GM10266 (cell line): Measurements from ENCODE around the gene PRICKLE2.

ENCODE experiments used
- DNase-seq: peaks from one replicate; pipeline ENCODE4 v3.0.0; 2012; ENCODE audit errors: extremely low spot score
- TF ChIP-seq, protein P1 (sequence below): IDR thresholded peaks from 2 replicates; pipeline ENCODE4 v1.5.1; 2012; ENCODE audit warnings: mild to moderate bottlenecking, low read depth; ENCODE audit not compliant: control insufficient read depth, insufficient read depth; ENCODE audit errors: missing control alignments

Gene PRICKLE2

DNA sequence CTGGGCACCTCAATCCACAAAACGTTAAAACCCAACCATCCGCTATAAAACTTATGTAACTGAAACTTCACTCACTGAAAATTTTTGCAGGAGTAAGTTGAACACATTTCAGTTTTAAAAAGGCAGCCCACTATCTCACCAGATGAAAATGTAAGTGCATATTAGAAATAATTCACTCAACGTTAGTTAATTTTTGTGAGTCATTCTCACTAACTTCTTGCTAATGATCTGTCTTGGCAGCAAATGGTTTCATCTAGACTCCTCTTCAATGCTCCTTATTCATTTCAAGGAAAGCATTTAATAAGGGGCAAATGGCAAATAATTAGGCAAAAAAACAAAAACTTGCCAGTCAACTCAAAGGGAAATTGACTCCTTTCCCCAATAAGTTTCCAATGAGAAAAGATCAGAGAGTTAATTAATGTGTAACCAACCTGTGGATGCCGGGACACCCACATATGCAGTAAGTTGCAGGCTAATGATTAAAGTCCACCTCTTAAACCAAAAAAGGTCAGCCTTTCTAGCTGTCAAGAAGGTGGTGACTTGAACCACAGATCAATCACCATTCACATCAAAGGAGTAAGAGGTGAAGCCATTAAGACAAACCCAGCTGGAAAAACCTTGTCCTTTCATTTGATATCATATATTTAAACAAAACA lies 22.9 kb upstream of the PRICKLE2 start:
- TF ChIP-seq, protein P1, sequence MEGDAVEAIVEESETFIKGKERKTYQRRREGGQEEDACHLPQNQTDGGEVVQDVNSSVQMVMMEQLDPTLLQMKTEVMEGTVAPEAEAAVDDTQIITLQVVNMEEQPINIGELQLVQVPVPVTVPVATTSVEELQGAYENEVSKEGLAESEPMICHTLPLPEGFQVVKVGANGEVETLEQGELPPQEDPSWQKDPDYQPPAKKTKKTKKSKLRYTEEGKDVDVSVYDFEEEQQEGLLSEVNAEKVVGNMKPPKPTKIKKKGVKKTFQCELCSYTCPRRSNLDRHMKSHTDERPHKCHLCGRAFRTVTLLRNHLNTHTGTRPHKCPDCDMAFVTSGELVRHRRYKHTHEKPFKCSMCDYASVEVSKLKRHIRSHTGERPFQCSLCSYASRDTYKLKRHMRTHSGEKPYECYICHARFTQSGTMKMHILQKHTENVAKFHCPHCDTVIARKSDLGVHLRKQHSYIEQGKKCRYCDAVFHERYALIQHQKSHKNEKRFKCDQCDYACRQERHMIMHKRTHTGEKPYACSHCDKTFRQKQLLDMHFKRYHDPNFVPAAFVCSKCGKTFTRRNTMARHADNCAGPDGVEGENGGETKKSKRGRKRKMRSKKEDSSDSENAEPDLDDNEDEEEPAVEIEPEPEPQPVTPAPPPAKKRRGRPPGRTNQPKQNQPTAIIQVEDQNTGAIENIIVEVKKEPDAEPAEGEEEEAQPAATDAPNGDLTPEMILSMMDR, result no peak

DNA sequence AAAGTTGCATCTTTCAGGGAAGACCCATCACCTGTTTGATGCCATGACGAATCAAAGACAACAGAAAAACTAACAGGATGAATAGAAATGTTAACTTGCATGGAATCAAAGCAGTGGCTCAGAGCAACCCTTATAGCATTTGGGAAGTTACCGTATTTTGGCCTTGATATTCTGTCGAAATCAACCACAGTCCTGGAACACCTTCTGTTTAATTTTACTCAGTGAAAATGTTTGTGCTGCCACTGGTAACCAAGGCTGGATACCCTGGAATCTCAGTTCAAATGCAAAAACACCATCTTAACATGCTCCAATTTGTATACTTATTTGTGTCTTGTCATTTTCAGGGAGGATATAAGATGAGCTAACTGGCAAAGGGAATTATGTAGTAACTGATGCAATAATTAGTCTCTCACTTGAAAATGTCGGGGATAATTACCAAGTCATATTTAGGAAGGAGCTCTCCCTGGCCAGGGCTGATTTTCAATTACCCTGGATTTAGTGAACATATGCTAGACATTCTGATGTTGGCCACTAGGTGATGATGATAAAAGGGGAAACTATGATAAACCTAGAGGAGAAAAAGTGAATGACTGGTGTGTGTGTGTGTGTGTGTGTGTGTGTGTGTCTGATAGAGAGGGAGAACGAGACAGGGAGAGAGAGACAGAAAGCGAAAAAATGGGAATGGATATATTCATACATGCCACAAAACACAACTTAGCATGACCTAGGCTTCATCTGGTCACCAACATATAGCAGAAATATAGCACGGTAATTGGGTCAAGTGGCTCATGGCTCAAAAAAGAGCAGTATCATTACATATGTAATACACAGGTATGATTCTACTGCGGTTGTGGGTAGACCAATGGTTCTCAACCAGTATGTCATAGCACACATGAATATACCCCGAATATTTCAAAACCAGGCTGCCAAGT lies 19.0 kb upstream of the PRICKLE2 start:
- DNase-seq, result no peak
- TF ChIP-seq, protein P1, result no peak

More for the DNA sequence above, 22.9 kb upstream of the PRICKLE2 start:
- no peak for DNase-seq

DNA sequence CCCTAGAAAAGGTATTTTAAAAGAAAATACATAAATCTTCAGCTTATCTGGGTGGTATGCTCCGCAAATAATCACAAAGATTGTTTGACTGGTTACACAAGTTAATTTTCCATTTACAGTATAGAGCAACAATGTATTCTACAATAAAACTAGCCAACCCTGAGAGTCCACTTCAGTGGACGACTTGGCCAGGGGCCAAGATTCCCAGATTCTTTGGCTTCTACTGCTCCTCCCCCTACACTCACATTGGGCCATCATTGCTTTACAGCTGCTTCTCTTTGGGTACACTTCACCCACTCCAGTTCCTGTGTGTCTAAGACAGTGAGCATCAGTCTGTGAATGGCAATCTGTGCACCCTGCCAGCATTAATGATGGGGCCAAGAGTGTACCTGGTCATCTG lies 17.2 kb upstream of the PRICKLE2 start:
- DNase-seq, result no peak
- TF ChIP-seq, protein P1, result no peak

DNA sequence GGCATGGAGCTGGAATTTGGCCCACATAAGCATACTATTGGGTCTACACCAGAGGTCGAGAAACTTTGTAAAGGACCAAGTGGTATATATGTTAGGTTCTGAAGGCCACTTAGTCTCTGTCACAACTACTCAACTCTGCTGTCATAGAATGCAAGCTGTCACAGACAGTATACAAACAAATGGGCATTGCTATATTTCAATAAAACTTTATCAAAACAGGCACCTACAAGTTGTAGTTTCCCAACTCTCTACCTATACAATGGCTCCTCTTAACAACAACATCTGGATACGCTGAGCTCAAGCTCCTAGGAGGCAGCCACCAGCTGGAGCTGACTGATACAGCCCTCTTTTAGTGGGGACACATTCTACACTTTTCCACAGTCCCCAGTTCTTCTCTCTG lies 15.7 kb upstream of the PRICKLE2 start:
- no peak for DNase-seq
- TF ChIP-seq, protein P1, result no peak

DNA sequence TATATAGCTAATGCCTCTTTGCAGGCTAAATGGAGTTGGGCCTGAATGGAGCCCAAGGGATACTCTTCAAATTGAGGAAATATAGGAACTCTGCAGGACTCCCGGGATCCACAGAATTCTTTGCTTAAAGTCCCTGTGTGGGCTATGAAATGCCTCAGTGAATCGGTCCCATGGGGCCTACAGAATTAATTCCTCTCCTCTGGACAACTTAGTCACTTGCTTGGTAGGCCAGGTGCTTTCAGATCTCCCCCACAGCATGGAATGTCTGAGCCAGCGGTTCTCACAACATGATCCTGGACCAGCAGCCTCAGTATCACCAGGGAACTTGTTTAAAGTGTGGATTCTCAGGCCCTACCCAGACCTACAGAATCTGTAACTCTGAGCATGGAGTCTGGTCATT lies 15.1 kb upstream of the PRICKLE2 start:
- TF ChIP-seq, protein P1, result no peak
- DNase-seq, result no peak

DNA sequence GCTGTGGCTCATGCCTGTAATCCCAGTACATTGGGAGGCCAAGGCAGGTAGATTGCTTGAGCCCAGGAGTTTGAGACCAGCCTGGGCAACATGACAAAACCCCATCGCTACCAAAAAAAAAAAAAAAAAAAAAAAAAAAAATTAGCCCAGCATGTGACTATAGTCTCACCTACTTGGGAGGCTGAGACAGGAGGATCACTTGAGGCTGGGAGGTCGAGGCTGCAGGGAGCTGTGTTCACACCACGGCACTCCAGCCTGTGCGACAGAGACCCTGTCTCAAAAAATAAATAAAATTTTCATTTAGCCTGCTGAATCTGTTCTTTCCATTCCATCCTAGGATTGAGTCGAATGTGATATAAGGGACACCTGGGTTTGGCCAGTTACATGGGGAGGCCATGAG lies 14.6 kb upstream of the PRICKLE2 start:
- TF ChIP-seq, protein P1, result no peak
- DNase-seq, result no peak
